Ectodermal cell (in vitro differentiated cells): Measurements from ENCODE around the gene NR2E1.

Source experiments
- H3K27ac ChIP-seq: 2 replicates; pipeline ENCODE4 v1.7.0; 2013; ENCODE audit warnings: mild to moderate bottlenecking, low read depth, low read length; ENCODE audit not compliant: insufficient read depth, poor library complexity, severe bottlenecking
- H3K27me3 ChIP-seq: 2 replicates; pipeline ENCODE4 v1.7.0; 2013; ENCODE audit warnings: mild to moderate bottlenecking, low read length; ENCODE audit not compliant: insufficient read depth, control insufficient read depth, poor library complexity, severe bottlenecking
- H3K36me3 ChIP-seq: one replicate; pipeline ENCODE4 v1.7.0; 2013; ENCODE audit warnings: low read length; ENCODE audit not compliant: control insufficient read depth, insufficient read depth
- H3K4me1 ChIP-seq: one replicate; pipeline ENCODE4 v1.7.0; 2013; ENCODE audit warnings: low read length; ENCODE audit not compliant: control insufficient read depth, insufficient read depth
- H3K4me3 ChIP-seq: 2 replicates; pipeline ENCODE4 v1.7.0; 2013; ENCODE audit warnings: low read depth, low read length, control low read depth; ENCODE audit not compliant: insufficient read depth
- H3K9me3 ChIP-seq: 2 replicates; pipeline ENCODE4 v1.7.0; 2013; ENCODE audit warnings: mild to moderate bottlenecking, low read length, moderate library complexity; ENCODE audit not compliant: control insufficient read depth
- WGBS, 2 experiments: methylation state at CpG; one replicate each; pipeline ENCODE4 v1.1.7; 2013; ENCODE audit warnings: missing lambda C conversion rate in 2 of 2; 5-methylcytosine and 5-hydroxymethylcytosine counted together

NR2E1 gene

DNA sequence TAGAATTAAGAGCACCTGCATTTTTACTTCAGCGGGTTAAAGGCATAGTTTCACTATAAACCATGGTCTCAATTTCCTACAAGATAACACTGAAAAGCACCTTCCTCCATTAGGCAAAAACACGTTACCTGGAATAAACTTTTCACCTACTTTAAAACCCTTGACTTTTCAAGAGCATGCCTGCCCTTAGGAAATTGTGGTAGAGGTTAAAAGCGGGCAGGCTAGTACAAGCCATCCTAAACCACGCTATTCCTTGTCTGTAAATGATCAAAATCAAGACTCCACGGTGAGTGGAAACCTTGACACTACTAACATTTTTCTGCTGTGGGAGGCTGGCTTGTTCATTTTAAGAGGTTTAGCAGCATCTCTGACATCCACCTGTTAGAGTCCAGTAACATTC, 43.9 kb downstream of the NR2E1 start:
- no peaks in the 10 kb centered on the region for H3K9me3 ChIP-seq
- H3K27ac ChIP-seq = no peak overlapping the region
- WGBS, 2 experiments = 95 to 97% methylated on average over 5 of the region's 5 CpGs
- no peaks in the 10 kb centered on the region for H3K27me3 ChIP-seq
- no peak overlapping the region for H3K4me3 ChIP-seq
- no peaks in the 10 kb centered on the region for H3K4me1 ChIP-seq
- H3K36me3 ChIP-seq = no peaks in the 10 kb centered on the region

DNA sequence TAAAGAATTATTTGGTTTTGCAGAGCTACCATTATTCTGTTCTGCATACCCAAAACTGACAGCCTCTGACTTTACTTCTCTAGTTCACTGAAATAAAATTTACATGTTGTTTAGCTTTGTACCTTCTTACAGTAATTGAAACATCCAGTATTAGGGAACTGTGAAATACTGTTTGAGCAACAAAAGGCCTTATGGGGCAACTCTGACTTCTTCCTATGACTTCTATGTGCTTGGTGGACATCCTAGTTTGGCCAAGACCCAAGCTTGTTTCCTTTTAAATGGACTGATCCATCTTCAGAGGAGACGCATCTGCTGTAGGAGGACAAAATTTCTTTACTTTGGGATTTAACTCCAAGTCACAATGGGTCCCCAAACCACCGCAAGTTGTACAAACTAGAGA, 44.7 kb downstream of the NR2E1 start:
- no peaks in the 10 kb centered on the region for H3K36me3 ChIP-seq
- no peak overlapping the region for H3K27ac ChIP-seq
- H3K4me3 ChIP-seq = no peak overlapping the region
- no peaks in the 10 kb centered on the region for H3K27me3 ChIP-seq
- WGBS, 2 experiments = 90 to 95% methylated on average over 2 of the region's 2 CpGs
- no peaks in the 10 kb centered on the region for H3K9me3 ChIP-seq
- no peaks in the 10 kb centered on the region for H3K4me1 ChIP-seq

DNA sequence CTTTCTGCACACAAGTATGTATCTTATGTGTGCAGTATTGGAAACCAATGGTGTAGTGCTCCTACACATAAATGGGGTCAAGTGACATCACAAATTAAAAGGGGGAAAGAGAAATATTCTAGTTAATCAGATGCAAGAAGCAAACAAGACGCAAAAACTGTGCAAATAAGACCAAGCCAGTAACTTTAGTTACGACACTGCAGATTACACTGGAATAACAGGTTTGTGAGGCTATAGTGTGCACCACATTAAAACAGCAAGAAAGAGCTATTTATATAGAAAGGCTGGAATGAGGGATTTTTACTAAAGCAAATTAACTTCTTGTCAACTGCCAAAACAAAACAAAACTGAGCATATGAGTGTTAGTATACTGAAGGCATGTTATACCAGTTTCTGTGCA, 45.8 kb downstream of the NR2E1 start:
- 97 to 98% methylated on average over 2 of the region's 2 CpGs for WGBS, 2 experiments

GRCh38 chr6:108222064-108222463, 56.2 kb downstream of the NR2E1 start:
- H3K9me3 ChIP-seq = no peaks in the 10 kb centered on the region
- H3K27me3 ChIP-seq = no peaks in the 10 kb centered on the region
- WGBS, 2 experiments = 96 to 98% methylated on average over 2 of the region's 2 CpGs
- H3K4me3 ChIP-seq = no peak overlapping the region
- no peaks in the 10 kb centered on the region for H3K36me3 ChIP-seq
- no peaks in the 10 kb centered on the region for H3K4me1 ChIP-seq
- no peak overlapping the region for H3K27ac ChIP-seq

More for the DNA sequence above, 45.8 kb downstream of the NR2E1 start:
- no peaks in the 10 kb centered on the region for H3K36me3 ChIP-seq
- H3K4me1 ChIP-seq = no peaks in the 10 kb centered on the region
- no peaks in the 10 kb centered on the region for H3K9me3 ChIP-seq
- H3K27me3 ChIP-seq = no peaks in the 10 kb centered on the region
- H3K27ac ChIP-seq = no peak overlapping the region
- no peak overlapping the region for H3K4me3 ChIP-seq

DNA sequence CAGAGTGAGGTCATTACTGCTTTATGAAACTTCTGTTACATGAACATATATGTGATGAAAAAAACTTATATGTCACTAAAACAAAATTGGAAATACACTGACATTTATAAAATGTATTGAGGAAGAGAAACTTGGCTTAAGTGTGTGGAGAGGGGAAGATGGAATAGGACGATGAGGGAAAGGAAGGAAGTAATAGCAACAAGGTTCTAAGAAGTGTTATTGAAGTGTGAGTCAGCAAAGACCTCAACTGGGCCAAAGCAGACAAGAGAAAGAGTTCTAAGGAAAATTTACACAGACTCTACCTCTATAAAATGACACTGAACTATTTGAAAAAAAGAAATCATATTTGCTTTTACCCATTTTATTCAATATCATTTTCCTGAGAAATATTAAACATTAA, 56.7 kb downstream of the NR2E1 start:
- Histone ChIP-seq H3K27ac (no peak overlapping the region), H3K4me3 (no peak overlapping the region), H3K9me3 (no peaks in the 10 kb centered on the region), H3K4me1 (no peaks in the 10 kb centered on the region), H3K36me3 (no peaks in the 10 kb centered on the region), H3K27me3 (no peaks in the 10 kb centered on the region)
- WGBS, 2 experiments = 94 to 100% methylated on average over 1 of the region's 1 CpG

DNA sequence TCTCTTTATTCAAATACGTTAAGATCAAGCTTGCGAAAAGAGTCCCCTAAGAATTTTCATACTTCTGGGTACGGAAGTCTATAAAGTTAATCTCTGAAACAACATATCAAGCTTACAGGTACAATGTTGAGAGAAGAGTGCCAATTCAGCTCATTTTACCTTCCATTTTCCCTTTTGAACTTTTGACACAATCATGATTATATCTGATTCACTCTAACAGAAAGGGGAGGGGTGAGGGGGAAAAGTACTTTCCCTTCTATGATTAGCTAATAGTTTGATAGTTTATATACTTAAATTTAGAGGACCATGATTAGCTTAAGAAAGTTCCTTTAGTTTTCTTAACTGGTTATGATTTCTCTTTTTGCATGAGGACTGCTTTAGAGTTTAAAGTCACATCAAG, 61.5 kb downstream of the NR2E1 start:
- H3K4me3 ChIP-seq = no peak overlapping the region
- no peaks in the 10 kb centered on the region for H3K4me1 ChIP-seq
- no peaks in the 10 kb centered on the region for H3K36me3 ChIP-seq
- H3K27ac ChIP-seq = no peak overlapping the region
- WGBS, 2 experiments = 65 to 70% methylated on average over 3 of the region's 3 CpGs
- no peaks in the 10 kb centered on the region for H3K27me3 ChIP-seq
- H3K9me3 ChIP-seq = no peaks in the 10 kb centered on the region

- WGBS, 2 experiments = 90 to 92% methylated on average over 8 of the region's 8 CpGs
- Histone ChIP-seq H3K4me3 (no peak overlapping the region), H3K9me3 (no peaks in the 10 kb centered on the region), H3K36me3 (no peaks in the 10 kb centered on the region), H3K27me3 (no peaks in the 10 kb centered on the region), H3K27ac (no peak overlapping the region), H3K4me1 (no peaks in the 10 kb centered on the region)
These were observed 62.6 kb downstream of the NR2E1 start for GRCh38 chr6:108228416-108228815.

GRCh38 chr6:108235127-108235526, 69.3 kb downstream of the NR2E1 start:
- no peaks in the 10 kb centered on the region for H3K36me3 ChIP-seq
- no peak overlapping the region for H3K4me3 ChIP-seq
- H3K4me1 ChIP-seq = no peaks in the 10 kb centered on the region
- no peak overlapping the region for H3K27ac ChIP-seq
- no peaks in the 10 kb centered on the region for H3K27me3 ChIP-seq
- 94 to 96% methylated on average over 3 to 4 of the region's 4 CpGs for WGBS, 2 experiments
- no peaks in the 10 kb centered on the region for H3K9me3 ChIP-seq

- Histone ChIP-seq H3K27me3 (no peaks in the 10 kb centered on the region), H3K9me3 (no peaks in the 10 kb centered on the region), H3K36me3 (no peaks in the 10 kb centered on the region), H3K27ac (no peak overlapping the region), H3K4me3 (no peak overlapping the region), H3K4me1 (no peaks in the 10 kb centered on the region)
- 60 to 81% methylated on average over 2 of the region's 2 CpGs for WGBS, 2 experiments
These were observed 71.0 kb downstream of the NR2E1 start for GRCh38 chr6:108236791-108237190.

DNA sequence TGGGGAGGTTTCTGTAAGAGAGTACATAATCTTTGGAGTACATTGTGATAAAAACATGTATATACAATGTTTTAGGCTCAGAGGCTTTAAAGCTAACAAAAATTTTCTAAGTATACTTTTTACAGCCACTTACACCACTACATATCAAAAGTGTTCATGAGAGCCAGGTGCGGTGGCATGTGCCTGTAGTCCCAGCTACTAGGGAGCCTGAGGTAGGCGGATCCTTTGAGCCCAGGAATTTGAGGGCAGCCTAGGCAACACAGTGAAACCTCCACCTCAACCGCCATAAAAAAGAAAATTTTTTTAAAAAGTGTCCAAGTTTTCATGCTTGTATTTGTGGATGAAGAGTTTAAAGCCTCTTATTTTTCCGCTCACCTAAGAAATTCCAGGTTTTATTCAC, 72.5 kb downstream of the NR2E1 start:
- Histone ChIP-seq H3K27me3 (no peaks in the 10 kb centered on the region), H3K36me3 (no peaks in the 10 kb centered on the region), H3K4me3 (no peak overlapping the region), H3K9me3 (no peaks in the 10 kb centered on the region), H3K27ac (no peak overlapping the region), H3K4me1 (no peaks in the 10 kb centered on the region)
- WGBS, 2 experiments = 88 to 96% methylated on average over 3 of the region's 4 CpGs
